ENCODE results near the gene PCDH1.

Gene PCDH1

GRCh38 chr5:141817631-141818030 is 60.6 kb downstream of the PCDH1 start:
- TF ChIP-seq CTCF (conservative IDR thresholded peaks at IDR 0.05; ENCODE audit: low read length): no peak
- no peak overlapping the region for H3K4me3 ChIP-seq (ENCODE audit: low read length)
- DNase-seq (ENCODE audit: low read depth): no peak

GRCh38 chr5:141816598-141817399 is 61.4 kb downstream of the PCDH1 start:
- no peak overlapping the region for H3K4me3 ChIP-seq (ENCODE audit: low read length)
- no peak for TF ChIP-seq CTCF (conservative IDR thresholded peaks at IDR 0.05; ENCODE audit: low read length)
- no peak for DNase-seq (ENCODE audit: low read depth)

GRCh38 chr5:141815796-141816180 is 62.4 kb downstream of the PCDH1 start:
- DNase-seq (ENCODE audit: low read depth): no peak
- TF ChIP-seq CTCF (conservative IDR thresholded peaks at IDR 0.05; ENCODE audit: low read length): no peak
- no peak overlapping the region for H3K4me3 ChIP-seq (ENCODE audit: low read length)

GRCh38 chr5:141815051-141815795 is 63.0 kb downstream of the PCDH1 start:
- H3K4me3 ChIP-seq (ENCODE audit: low read length): no peak overlapping the region
- DNase-seq (ENCODE audit: low read depth): no peak
- no peak for TF ChIP-seq CTCF (conservative IDR thresholded peaks at IDR 0.05; ENCODE audit: low read length)

GRCh38 chr5:141814064-141814964 is 63.9 kb downstream of the PCDH1 start:
- H3K4me3 ChIP-seq (ENCODE audit: low read length): no peak overlapping the region
- TF ChIP-seq CTCF (conservative IDR thresholded peaks at IDR 0.05; ENCODE audit: low read length): peak; percentile 61
- DNase-seq (ENCODE audit: low read depth): no peak

- no peak for TF ChIP-seq CTCF (conservative IDR thresholded peaks at IDR 0.05; ENCODE audit: low read length)
- no peak for DNase-seq (ENCODE audit: low read depth)
- no peak overlapping the region for H3K4me3 ChIP-seq (ENCODE audit: low read length)
Observed at GRCh38 chr5:141812512-141812911, 65.7 kb downstream of the PCDH1 start.
